NK-92 (cell line): Measurements from ENCODE around the gene GFPT2.

ENCODE experiments used
- DNase-seq: peaks from one replicate; lab custom pipeline; 2025; ENCODE audit not compliant: unreplicated experiment; lab: John Stamatoyannopoulos, UW

GFPT2 gene

DNA sequence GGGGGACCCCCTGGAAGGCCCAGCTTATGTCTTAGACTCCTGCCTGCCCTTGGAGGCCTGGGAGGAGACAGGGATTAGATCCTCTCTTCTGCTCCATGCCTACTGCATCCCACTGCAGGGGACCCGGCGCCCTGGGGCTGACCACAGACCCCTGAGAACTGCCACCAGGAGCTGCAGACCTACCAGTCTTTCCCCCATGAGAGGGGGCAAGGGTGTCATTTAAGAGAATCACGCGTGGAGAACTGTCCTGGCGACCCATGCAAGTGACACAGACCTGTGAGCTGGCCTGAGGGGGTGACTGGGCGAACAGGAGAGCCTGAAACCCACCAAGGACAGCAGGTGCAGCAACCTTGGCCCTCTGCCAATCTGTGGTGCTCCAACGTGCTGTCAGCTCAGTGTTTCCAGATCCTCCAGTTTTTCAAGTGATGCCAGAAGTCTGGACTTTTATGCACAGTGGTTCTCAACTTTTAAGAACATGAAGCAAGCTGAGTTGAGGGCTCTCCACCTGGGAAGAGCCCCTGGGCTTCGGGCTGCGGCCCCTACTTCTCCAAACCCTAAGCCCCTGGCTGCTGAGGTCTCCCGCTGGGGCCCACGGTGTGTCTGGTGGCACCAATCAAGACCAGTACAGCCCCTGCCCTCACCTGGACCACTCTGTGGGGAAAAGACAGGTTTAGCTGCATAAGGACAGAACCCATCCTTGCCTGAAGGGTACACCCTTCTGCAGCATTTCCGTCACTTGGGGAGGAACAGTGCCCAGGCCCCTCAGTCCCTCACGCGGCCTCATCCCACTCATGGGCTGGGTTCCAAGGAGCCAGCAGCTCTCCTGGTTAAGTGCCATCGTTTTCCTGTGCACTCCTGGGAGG is 18.2 kb downstream of the GFPT2 start:
- DNase-seq: no peak

DNA sequence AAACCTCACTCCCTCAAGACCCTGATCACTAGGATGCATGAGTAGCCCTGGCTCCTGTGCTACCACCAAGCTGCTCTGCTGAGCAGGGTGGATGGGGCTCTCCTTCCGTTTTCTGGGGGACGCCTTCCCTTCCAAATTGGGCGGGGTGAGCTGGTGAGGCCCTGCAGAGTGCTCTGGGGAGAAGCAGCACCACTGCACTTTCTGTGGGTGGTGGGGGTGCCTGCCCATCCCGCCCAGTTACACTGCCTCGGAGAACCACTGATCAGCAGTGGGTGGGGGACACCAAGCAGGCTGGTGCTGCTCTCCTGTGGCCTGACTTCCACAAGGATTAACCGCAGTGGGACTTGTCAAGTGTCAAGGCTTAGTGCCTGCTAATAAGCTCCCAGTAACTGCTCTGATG is 19.0 kb downstream of the GFPT2 start:
- DNase-seq: no peak

DNA sequence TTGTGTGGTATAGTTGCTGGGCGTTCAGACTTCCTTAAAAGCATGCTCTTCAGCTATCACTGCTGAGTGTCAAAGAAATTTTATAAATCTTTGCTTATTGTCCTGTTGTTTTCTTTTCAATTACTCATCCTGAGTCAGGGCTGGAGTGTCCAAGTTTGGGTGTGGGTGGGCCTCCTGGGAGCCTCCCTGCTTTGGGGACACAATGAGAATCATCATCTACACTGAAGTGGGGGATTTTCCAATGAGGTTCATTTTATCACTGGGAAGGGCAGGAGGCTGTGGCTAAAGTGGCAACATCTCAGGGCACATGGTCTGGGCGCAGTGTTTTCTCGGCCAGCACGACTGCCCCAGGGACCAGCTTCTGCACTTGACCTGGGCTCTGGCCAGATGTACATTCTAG is 19.5 kb downstream of the GFPT2 start:
- no peak for DNase-seq

- no peak for DNase-seq
These were observed 20.3 kb downstream of the GFPT2 start for GRCh38 chr5:180332861-180333260.

DNA sequence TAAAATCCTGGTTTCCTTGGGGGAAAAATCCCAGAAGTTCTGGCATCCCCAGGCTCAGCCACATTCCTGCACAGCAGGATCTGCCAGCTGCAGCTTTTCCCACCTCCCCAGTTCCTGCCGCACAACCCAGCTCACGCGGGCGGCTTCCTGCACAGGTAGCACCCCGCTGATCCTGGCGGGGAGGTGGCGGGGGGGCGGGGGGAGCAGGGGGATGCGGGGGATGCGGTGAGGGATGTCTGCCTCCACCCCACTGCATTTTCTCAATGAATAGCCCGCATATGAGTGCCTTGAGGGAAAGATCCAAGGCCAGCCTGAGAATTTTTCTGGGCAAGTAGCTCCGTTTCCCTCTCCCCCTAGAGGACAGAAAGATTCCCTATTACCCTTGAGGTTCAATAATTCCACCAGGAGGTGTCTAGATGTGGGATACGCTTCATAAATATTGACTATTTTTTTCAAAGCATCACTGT is 21.1 kb downstream of the GFPT2 start:
- DNase-seq: no peak

DNA sequence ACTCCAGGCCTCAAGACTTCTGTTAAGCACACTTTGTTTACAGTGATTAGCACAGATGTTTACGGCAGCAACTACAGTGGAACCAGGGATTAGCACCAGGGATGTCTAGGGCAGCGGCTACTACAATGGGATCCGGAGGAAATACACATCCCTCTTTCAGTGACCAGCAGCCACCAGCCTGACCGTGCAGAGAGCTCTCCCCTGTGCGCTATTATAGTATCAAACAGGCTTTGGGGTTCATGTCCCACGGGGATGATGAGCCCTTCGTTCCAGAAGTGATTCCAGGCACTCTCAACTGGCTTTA is 21.5 kb downstream of the GFPT2 start:
- no peak for DNase-seq

DNA sequence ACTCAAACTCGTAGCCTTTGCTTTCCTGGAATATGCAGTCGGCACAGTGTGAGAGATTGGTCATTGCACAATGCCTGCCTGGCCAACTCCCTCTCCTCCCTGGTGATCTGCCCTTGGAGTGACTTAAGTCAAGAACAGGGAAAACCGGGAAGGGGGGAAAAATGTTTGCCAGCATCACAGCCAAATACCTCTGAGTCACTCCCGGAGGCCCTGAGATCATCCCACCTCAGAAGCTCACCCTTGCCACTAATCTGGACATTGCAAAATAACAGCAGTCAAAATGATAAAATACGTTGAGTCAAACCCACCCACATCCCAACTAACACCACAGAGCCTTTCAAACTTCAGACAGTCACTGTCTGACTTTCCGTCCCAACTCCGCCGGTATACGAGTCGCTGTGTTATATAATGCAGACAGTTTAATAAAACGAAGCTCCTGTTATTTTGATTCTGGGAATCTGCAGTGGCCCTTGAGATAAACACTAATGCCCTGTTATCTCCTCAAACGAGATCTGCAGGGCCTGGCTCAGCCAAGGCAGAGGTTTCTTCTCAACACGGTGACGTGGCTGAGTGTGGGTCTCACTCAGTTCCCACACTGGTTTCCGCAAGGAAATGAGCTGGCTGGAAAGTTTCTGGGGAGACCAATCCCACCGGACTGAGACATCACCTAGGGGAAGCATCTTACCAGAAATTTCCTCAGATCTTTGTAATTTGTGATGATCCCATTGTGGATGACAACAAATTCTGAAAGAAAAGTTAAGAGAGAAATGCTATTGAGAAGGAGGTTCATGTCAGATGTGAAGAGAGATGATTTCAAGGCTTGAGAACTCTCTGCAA is 22.1 kb downstream of the GFPT2 start:
- no peak for DNase-seq

DNA sequence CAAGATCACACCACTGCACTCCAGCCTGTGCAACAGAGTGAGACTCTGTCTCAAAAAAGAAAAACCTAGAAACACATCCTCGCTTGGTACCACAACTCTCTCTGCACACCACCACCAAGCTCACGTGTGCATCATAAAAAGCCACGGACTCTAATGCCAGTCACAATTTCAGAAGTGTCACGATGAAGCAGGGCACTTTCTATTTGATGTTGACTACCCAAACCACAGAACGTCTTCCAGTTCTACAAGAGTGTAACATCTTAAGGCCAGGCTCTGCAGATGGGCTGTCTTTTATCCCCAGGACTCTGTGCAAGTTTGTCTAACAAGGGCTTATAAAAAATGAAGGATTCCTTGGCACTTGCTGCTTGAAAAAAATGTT is 22.9 kb downstream of the GFPT2 start:
- no peak for DNase-seq

- no peak for DNase-seq
These were observed 23.4 kb downstream of the GFPT2 start for GRCh38 chr5:180329606-180330269.

DNA sequence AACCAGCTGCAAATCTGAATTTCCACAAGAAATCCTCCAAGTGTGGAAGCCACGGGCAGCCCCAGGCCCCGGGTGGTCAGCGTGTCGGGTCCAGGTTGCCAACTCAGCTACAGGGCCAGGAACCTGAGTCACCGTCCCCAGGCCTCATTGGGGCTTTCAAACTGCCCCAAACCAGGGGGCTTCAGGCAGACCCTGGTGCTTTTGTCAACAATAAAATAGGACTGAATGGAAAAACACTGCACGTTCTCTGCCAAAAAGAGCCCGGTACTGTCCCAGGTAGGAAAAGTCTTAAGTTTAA is 24.0 kb downstream of the GFPT2 start:
- no peak for DNase-seq

- no peak for DNase-seq
These were observed 24.6 kb downstream of the GFPT2 start for GRCh38 chr5:180328296-180329137.

- DNase-seq: no peak
These were observed 26.1 kb downstream of the GFPT2 start for GRCh38 chr5:180326989-180327565.

DNA sequence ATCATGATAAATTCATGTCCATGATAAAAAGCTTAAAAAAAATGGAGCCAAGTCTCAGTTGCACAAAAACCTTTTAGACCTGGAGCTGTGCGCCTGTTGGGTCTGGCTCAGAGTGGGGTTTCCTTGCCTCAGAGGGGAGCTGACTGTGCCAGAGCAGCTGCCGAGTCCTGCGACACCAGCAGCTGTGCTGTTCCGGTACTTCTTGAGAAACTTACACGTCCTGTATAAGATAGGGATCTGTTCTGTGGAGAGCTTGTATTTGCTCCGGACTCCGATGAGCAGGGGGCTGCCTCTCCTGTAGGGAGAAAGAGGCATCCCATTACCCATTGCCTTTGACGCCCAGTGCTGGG is 28.6 kb downstream of the GFPT2 start:
- DNase-seq: no peak

GRCh38 chr5:180323941-180324600 is 29.1 kb downstream of the GFPT2 start:
- DNase-seq: no peak

- no peak for DNase-seq
These were observed 30.0 kb downstream of the GFPT2 start for GRCh38 chr5:180323160-180323559.

- no peak for DNase-seq
These were observed 34.6 kb downstream of the GFPT2 start for GRCh38 chr5:180318456-180319089.

GRCh38 chr5:180316586-180316985 is 36.5 kb downstream of the GFPT2 start:
- no peak for DNase-seq

GRCh38 chr5:180315762-180316212 is 37.3 kb downstream of the GFPT2 start:
- no peak for DNase-seq

DNA sequence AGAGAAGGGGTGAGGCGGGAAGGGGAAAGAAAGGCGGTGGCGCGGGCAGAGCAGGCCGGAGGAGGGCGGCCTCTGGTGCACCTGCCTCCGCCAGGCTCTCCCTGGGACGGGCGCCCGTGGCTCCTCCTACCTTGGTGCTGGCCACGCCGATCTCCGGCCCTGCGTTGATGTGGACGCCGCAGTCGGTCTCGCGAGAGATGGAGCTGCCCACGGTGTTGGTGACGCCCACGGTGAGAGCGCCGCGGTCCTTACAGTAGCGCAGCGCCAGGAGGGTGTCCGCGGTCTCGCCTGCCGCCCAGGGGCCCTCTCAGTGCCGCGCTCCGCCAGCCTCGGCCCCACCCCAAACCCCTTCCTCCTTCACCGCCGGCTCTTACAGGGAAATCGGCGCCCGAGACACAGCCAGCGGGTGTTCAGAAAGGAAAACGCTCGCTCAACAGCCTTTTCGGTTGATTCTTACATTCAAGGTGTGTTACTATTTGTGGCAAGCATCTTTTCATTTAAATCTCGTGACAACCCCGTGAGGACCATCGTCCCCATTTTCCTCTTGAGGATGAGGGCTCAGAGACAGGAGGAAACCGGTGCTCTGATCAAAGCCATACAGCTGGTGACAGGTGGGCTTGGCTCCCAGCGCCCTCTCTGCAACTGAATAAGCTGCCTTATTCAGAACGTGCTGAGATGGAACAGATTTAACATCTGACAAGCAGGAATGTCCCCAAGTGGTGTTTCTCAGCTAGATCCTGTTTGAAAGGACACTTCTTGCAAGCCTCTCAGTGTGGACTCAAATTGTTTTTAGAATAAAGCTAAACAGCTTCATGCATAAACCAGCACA is 39.2 kb downstream of the GFPT2 start:
- DNase-seq: no peak
